ENCODE measurements around the gene CACNA1C.

Gene CACNA1C

GRCh38 chr12:2372735-2373134, 319.9 kb downstream of the CACNA1C start:
- H3K27me3 Mint-ChIP-seq, result no peaks in the 10 kb centered on the region
- H3K36me3 Mint-ChIP-seq, result no peaks in the 10 kb centered on the region
- no peaks in the 10 kb centered on the region for H3K4me1 Mint-ChIP-seq (ENCODE audit: low read depth)
- no peak overlapping the region for H3K4me3 Mint-ChIP-seq
- no peak overlapping the region for H3K27ac Mint-ChIP-seq
- no peaks in the 10 kb centered on the region for H3K9me3 Mint-ChIP-seq (ENCODE audit: low read depth)

GRCh38 chr12:2373307-2373706, 320.5 kb downstream of the CACNA1C start:
- Mint-ChIP-seq H3K27ac (no peak overlapping the region), H3K4me3 (no peak overlapping the region), H3K36me3 (no peaks in the 10 kb centered on the region), H3K9me3 (ENCODE audit: low read depth) (no peaks in the 10 kb centered on the region), H3K4me1 (ENCODE audit: low read depth) (no peaks in the 10 kb centered on the region), H3K27me3 (no peaks in the 10 kb centered on the region)

- no peaks in the 10 kb centered on the region for H3K36me3 Mint-ChIP-seq
- H3K4me1 Mint-ChIP-seq (ENCODE audit: low read depth), result peaks cover 2% of the 10 kb centered on the region
- no peaks in the 10 kb centered on the region for H3K27me3 Mint-ChIP-seq
- no peak overlapping the region for H3K27ac Mint-ChIP-seq
- no peaks in the 10 kb centered on the region for H3K9me3 Mint-ChIP-seq (ENCODE audit: low read depth)
- H3K4me3 Mint-ChIP-seq, result no peak overlapping the region
Observed at GRCh38 chr12:2374092-2374906, 321.5 kb downstream of the CACNA1C start.

- Mint-ChIP-seq H3K9me3 (ENCODE audit: low read depth) (no peaks in the 10 kb centered on the region), H3K36me3 (no peaks in the 10 kb centered on the region), H3K4me1 (ENCODE audit: low read depth) (peaks cover 2% of the 10 kb centered on the region), H3K4me3 (no peak overlapping the region), H3K27ac (no peak overlapping the region), H3K27me3 (no peaks in the 10 kb centered on the region)
Observed at GRCh38 chr12:2375871-2376270, 323.1 kb downstream of the CACNA1C start.

GRCh38 chr12:2376908-2377657, 324.3 kb downstream of the CACNA1C start:
- no peak overlapping the region for H3K4me3 Mint-ChIP-seq
- H3K36me3 Mint-ChIP-seq, result no peaks in the 10 kb centered on the region
- no peaks in the 10 kb centered on the region for H3K27me3 Mint-ChIP-seq
- no peaks in the 10 kb centered on the region for H3K9me3 Mint-ChIP-seq (ENCODE audit: low read depth)
- no peak overlapping the region for H3K27ac Mint-ChIP-seq
- H3K4me1 Mint-ChIP-seq (ENCODE audit: low read depth), result peaks cover 2% of the 10 kb centered on the region

GRCh38 chr12:2378835-2379330, 326.1 kb downstream of the CACNA1C start:
- Mint-ChIP-seq H3K4me3 (no peak overlapping the region), H3K27ac (no peak overlapping the region), H3K36me3 (no peaks in the 10 kb centered on the region), H3K4me1 (ENCODE audit: low read depth) (peaks cover 2% of the 10 kb centered on the region), H3K27me3 (no peaks in the 10 kb centered on the region), H3K9me3 (ENCODE audit: low read depth) (no peaks in the 10 kb centered on the region)

GRCh38 chr12:2380946-2381345, 328.2 kb downstream of the CACNA1C start:
- Mint-ChIP-seq H3K27me3 (no peaks in the 10 kb centered on the region), H3K9me3 (ENCODE audit: low read depth) (no peaks in the 10 kb centered on the region), H3K4me3 (no peak overlapping the region), H3K36me3 (no peaks in the 10 kb centered on the region), H3K4me1 (ENCODE audit: low read depth) (peaks cover 2% of the 10 kb centered on the region), H3K27ac (no peak overlapping the region)

GRCh38 chr12:2382370-2383155, 329.8 kb downstream of the CACNA1C start:
- no peak overlapping the region for H3K4me3 Mint-ChIP-seq
- H3K27ac Mint-ChIP-seq, result no peak overlapping the region
- peaks cover 2% of the 10 kb centered on the region for H3K4me1 Mint-ChIP-seq (ENCODE audit: low read depth)
- no peaks in the 10 kb centered on the region for H3K36me3 Mint-ChIP-seq
- no peaks in the 10 kb centered on the region for H3K9me3 Mint-ChIP-seq (ENCODE audit: low read depth)
- no peaks in the 10 kb centered on the region for H3K27me3 Mint-ChIP-seq

GRCh38 chr12:2383325-2384028, 330.7 kb downstream of the CACNA1C start:
- H3K9me3 Mint-ChIP-seq (ENCODE audit: low read depth), result no peaks in the 10 kb centered on the region
- no peaks in the 10 kb centered on the region for H3K36me3 Mint-ChIP-seq
- H3K27me3 Mint-ChIP-seq, result no peaks in the 10 kb centered on the region
- no peak overlapping the region for H3K27ac Mint-ChIP-seq
- no peak overlapping the region for H3K4me3 Mint-ChIP-seq
- peaks cover 2% of the 10 kb centered on the region for H3K4me1 Mint-ChIP-seq (ENCODE audit: low read depth)

GRCh38 chr12:2384029-2384386, 331.2 kb downstream of the CACNA1C start:
- no peaks in the 10 kb centered on the region for H3K36me3 Mint-ChIP-seq
- H3K4me1 Mint-ChIP-seq (ENCODE audit: low read depth), result no peaks in the 10 kb centered on the region
- no peaks in the 10 kb centered on the region for H3K9me3 Mint-ChIP-seq (ENCODE audit: low read depth)
- H3K27me3 Mint-ChIP-seq, result no peaks in the 10 kb centered on the region
- H3K4me3 Mint-ChIP-seq, result no peak overlapping the region
- H3K27ac Mint-ChIP-seq, result no peak overlapping the region

- no peaks in the 10 kb centered on the region for H3K4me1 Mint-ChIP-seq (ENCODE audit: low read depth)
- no peaks in the 10 kb centered on the region for H3K36me3 Mint-ChIP-seq
- no peak overlapping the region for H3K27ac Mint-ChIP-seq
- H3K9me3 Mint-ChIP-seq (ENCODE audit: low read depth), result no peaks in the 10 kb centered on the region
- H3K4me3 Mint-ChIP-seq, result no peak overlapping the region
- no peaks in the 10 kb centered on the region for H3K27me3 Mint-ChIP-seq
Observed at GRCh38 chr12:2384533-2385351, 332.0 kb downstream of the CACNA1C start.

- Mint-ChIP-seq H3K4me3 (no peak overlapping the region), H3K9me3 (ENCODE audit: low read depth) (no peaks in the 10 kb centered on the region), H3K4me1 (ENCODE audit: low read depth) (no peaks in the 10 kb centered on the region), H3K27ac (no peak overlapping the region), H3K36me3 (no peaks in the 10 kb centered on the region), H3K27me3 (no peaks in the 10 kb centered on the region)
Observed at GRCh38 chr12:2385529-2385928, 332.7 kb downstream of the CACNA1C start.

- Mint-ChIP-seq H3K9me3 (ENCODE audit: low read depth) (no peaks in the 10 kb centered on the region), H3K27me3 (no peaks in the 10 kb centered on the region), H3K27ac (no peak overlapping the region), H3K36me3 (no peaks in the 10 kb centered on the region), H3K4me3 (no peak overlapping the region), H3K4me1 (ENCODE audit: low read depth) (no peaks in the 10 kb centered on the region)
Observed at GRCh38 chr12:2386566-2386965, 333.8 kb downstream of the CACNA1C start.

All from activated naive CD8-positive, alpha-beta T cell (primary cell).